HCT116 (cell line): ENCODE data around the gene MLLT3. TPM values are rescaled to one million over a fixed set of nuclear protein-coding genes. Genes with fewer than 3 reads are reported as not detected.

ENCODE experiments used
- ATAC-seq: fragments of 200-7000 bp; cut with Tn5 transposase; 2 replicates; pipeline ENCODE4 v1.9.1; 2020; ENCODE audit warnings: mild to moderate bottlenecking, moderate library complexity
- BruUV-seq: library from RNA; stranded (reverse); fragments of 400-500 nt; replicated peaks from 2 replicates; lab custom pipeline; 2021; lab: Mats Ljungman, UMichigan
- CTCF ChIA-PET: fragments of 300-600 bp; sonication (Branson Sonifier 250); formaldehyde crosslinking; loops from one replicate; lab custom pipeline; 2021; ENCODE audit warnings: antibody characterized with exemption; lab: Charles Lee
- POLR2A ChIA-PET: fragments of 300-600, 350-600 bp; sonication (Branson Sonifier 250); formaldehyde crosslinking; loops from one replicate; lab custom pipeline; 2021; ENCODE audit warnings: antibody characterized with exemption; lab: Charles Lee
- RAD21 ChIA-PET, 2 experiments: fragments of 300-600 bp; sonication (Branson Sonifier 250); formaldehyde crosslinking; loops; one replicate each; lab custom pipeline; 2023; ENCODE audit warnings: low total read pairs in 2 of 2; ENCODE audit not compliant: uncharacterized antibody in 2 of 2, unreplicated experiment in 2 of 2, low non-redundant PET in 1 of 2; lab: Charles Lee
- DNase-seq: peaks from one replicate; pipeline ENCODE4 v3.0.0-alpha.2; 2010; ENCODE audit warnings: low read depth, low spot score
- H2AFZ ChIP-seq: fragments of 200-600 bp; shearing (Covaris generic), sonication (generic); 2 replicates; pipeline ENCODE4 v1.6.1; 2017; ENCODE audit warnings: low read depth, mixed run types, mixed read lengths, antibody characterized with exemption, low read length; ENCODE audit not compliant: poor library complexity, severe bottlenecking
- H3K27ac ChIP-seq: 2 replicates; pipeline ENCODE4 v1.5.1; 2012; ENCODE audit warnings: low read depth, low read length
- H3K27me3 ChIP-seq: fragments of 200-600 bp; sonication (generic); 2 replicates; pipeline ENCODE4 v1.6.1; 2016; ENCODE audit warnings: mixed run types, low read length, mixed read lengths; ENCODE audit not compliant: insufficient read depth
- H3K36me3 ChIP-seq, 2 experiments: fragments of 200-500 bp in 1 of 2; fragments of 200-600 bp in 1 of 2; sonication (Bioruptor generic) in 1 of 2; sonication (generic) in 1 of 2; 2 replicates each; pipeline versions ENCODE4 v1.5.1 to v1.6.1; 2014 to 2016; ENCODE audit warnings: low read length in 2 of 2, inconsistent platforms in 1 of 2, mixed read lengths in 1 of 2, mixed run types in 1 of 2; ENCODE audit not compliant: insufficient read depth in 2 of 2, control insufficient read depth in 1 of 2
- H3K4me1 ChIP-seq, 2 experiments: fragments of 200-600 bp in 1 of 2; sonication (generic) in 1 of 2; 2 replicates each; pipeline versions ENCODE4 v1.5.1 to v1.6.1; 2012 to 2017; ENCODE audit warnings: low read length in 2 of 2, inconsistent platforms in 1 of 2, mild to moderate bottlenecking in 1 of 2, mixed read lengths in 1 of 2, mixed run types in 1 of 2, moderate library complexity in 1 of 2; ENCODE audit not compliant: insufficient read depth in 2 of 2, control insufficient read depth in 1 of 2
- H3K4me2 ChIP-seq: fragments of 200-600 bp; sonication (generic); 2 replicates; pipeline ENCODE4 v1.6.1; 2017; ENCODE audit warnings: mixed run types, low read length, mixed read lengths
- H3K4me3 ChIP-seq, 2 experiments: fragments of 200-600 bp in 1 of 2; sonication (generic) in 1 of 2; replicated peaks in 1 of 2; 2 replicates each; pipeline ENCODE4 v1.5.1; 2011 to 2016; ENCODE audit warnings: low read length in 2 of 2, control low read depth in 1 of 2, low read depth in 1 of 2, mild to moderate bottlenecking in 1 of 2, mixed read lengths in 1 of 2, mixed run types in 1 of 2
- H3K79me2 ChIP-seq: fragments of 200-600 bp; sonication (generic); 2 replicates; pipeline ENCODE4 v1.6.1; 2017; ENCODE audit warnings: mild to moderate bottlenecking, mixed run types, low read length, moderate library complexity, mixed read lengths; ENCODE audit not compliant: insufficient read depth
- H3K9ac ChIP-seq: fragments of 200-600 bp; sonication (generic); 2 replicates; pipeline ENCODE4 v1.6.1; 2016; ENCODE audit warnings: low read length, mixed read lengths
- H3K9me2 ChIP-seq: fragments of 200-600 bp; sonication (generic), shearing (Covaris generic); 2 replicates; pipeline ENCODE4 v1.6.1; 2017; ENCODE audit warnings: mixed run types, mild to moderate bottlenecking, moderate library complexity; ENCODE audit not compliant: insufficient read depth
- H3K9me3 ChIP-seq, 2 experiments: fragments of 200-500 bp in 1 of 2; fragments of 200-600 bp in 1 of 2; sonication (Bioruptor generic) in 1 of 2; sonication (generic) in 1 of 2; 2 replicates each; pipeline ENCODE4 v1.6.1; 2014 to 2017; ENCODE audit warnings: low read length in 2 of 2, mixed read lengths in 2 of 2, inconsistent platforms in 1 of 2, low read depth in 1 of 2, mild to moderate bottlenecking in 1 of 2, mixed run types in 1 of 2, moderate library complexity in 1 of 2; ENCODE audit not compliant: control insufficient read depth in 1 of 2, insufficient read depth in 1 of 2
- H4K20me1 ChIP-seq: fragments of 200-600 bp; sonication (generic), shearing (Covaris generic); 2 replicates; pipeline ENCODE4 v1.6.1; 2017; ENCODE audit warnings: mixed run types, mild to moderate bottlenecking, moderate library complexity; ENCODE audit not compliant: insufficient read depth
- EGR1 ChIP-seq: IDR thresholded peaks from 2 replicates; pipeline ENCODE4 v1.6.1; 2012; ENCODE audit warnings: low read depth
- ELF1 ChIP-seq: IDR thresholded peaks from 2 replicates; pipeline ENCODE4 v1.6.1; 2012; ENCODE audit warnings: low read depth, borderline replicate concordance
- POLR2A ChIP-seq: IDR thresholded peaks from 2 replicates; pipeline ENCODE4 v1.7.0; 2011; ENCODE audit warnings: borderline replicate concordance; ENCODE audit not compliant: insufficient read depth, insufficient read length; ENCODE audit errors: extremely low read depth
- RAD21 ChIP-seq: IDR thresholded peaks from 2 replicates; pipeline ENCODE4 v1.6.1; 2012; ENCODE audit warnings: low read depth, mild to moderate bottlenecking
- REST ChIP-seq: IDR thresholded peaks from 2 replicates; pipeline ENCODE4 v1.6.1; 2012; ENCODE audit warnings: low read depth
- TCF7L2 ChIP-seq: IDR thresholded peaks from 2 replicates; pipeline ENCODE4 v1.7.0; 2011; ENCODE audit warnings: borderline replicate concordance, inconsistent platforms; ENCODE audit not compliant: insufficient read depth, insufficient read length; ENCODE audit errors: extremely low read depth
- YY1 ChIP-seq: IDR thresholded peaks from 2 replicates; pipeline ENCODE4 v1.6.1; 2011; ENCODE audit warnings: low read length, low read depth, moderate library complexity, mild to moderate bottlenecking; ENCODE audit not compliant: insufficient replicate concordance; ENCODE audit errors: extremely low read depth
- intact Hi-C: fragments of 100-400 bp; cut with micrococcal nuclease; formaldehyde crosslinking; loops from 2 replicates; pipeline ENCODE4 v1.10.0; 2022
- total RNA-seq: library from RNA; stranded (reverse); gene quantifications from one replicate; pipeline ENCODE4 v1.2.1, GENCODE V29; 2021; ENCODE audit not compliant: unreplicated experiment

MLLT3 gene
- total RNA-seq, 1 experiment from 2014 or later = 4.3 TPM

- RAD21 ChIA-PET = no interaction called here
Observed at GRCh38 chr9:20405078-20405477, 217.2 kb downstream of the MLLT3 start.

More at GRCh38 chr9:20405078-20405477, 217.2 kb downstream of the MLLT3 start:
- Histone ChIP-seq H3K4me3 (no peak overlapping the region), H4K20me1 (no peaks in the 10 kb centered on the region), H2AFZ (no peak overlapping the region), H3K9me3 (no peaks in the 10 kb centered on the region), H3K9ac (no peak overlapping the region), H3K79me2 (no peaks in the 10 kb centered on the region), H3K9me2 (no peaks in the 10 kb centered on the region), H3K4me1 (no peaks in the 10 kb centered on the region), H3K27me3 (no peaks in the 10 kb centered on the region), H3K4me2 (no peak overlapping the region), H3K27ac (no peak overlapping the region), H3K36me3 (no peaks in the 10 kb centered on the region)
- no TSS peak for BruUV-seq
- intact Hi-C loops = no loop called here
- DNase-seq (no peak), ATAC-seq (no peak)
- TF ChIP-seq TCF7L2 (no peak), RAD21 (no peak), REST (no peak), ELF1 (no peak), YY1 (no peak), EGR1 (no peak), POLR2A (no peak)
- POLR2A ChIA-PET = no interaction called here
- CTCF ChIA-PET = no interaction called here
